HCT116 (cell line): ENCODE results near the gene ACD. TPM values are rescaled to one million over a fixed set of nuclear protein-coding genes. Genes with fewer than 3 reads are reported as not detected.

Experiments used
- ATAC-seq: fragments of 200-7000 bp; cut with Tn5 transposase; 2 replicates; pipeline ENCODE4 v1.9.1; 2020; ENCODE audit warnings: mild to moderate bottlenecking, moderate library complexity
- BruUV-seq: library from RNA; stranded (reverse); fragments of 400-500 nt; replicated peaks from 2 replicates; lab custom pipeline; 2021; lab: Mats Ljungman, UMichigan
- CTCF ChIA-PET: fragments of 300-600 bp; sonication (Branson Sonifier 250); formaldehyde crosslinking; loops from one replicate; lab custom pipeline; 2021; ENCODE audit warnings: antibody characterized with exemption; lab: Charles Lee
- POLR2A ChIA-PET: fragments of 300-600, 350-600 bp; sonication (Branson Sonifier 250); formaldehyde crosslinking; loops from one replicate; lab custom pipeline; 2021; ENCODE audit warnings: antibody characterized with exemption; lab: Charles Lee
- RAD21 ChIA-PET, 2 experiments: fragments of 300-600 bp; sonication (Branson Sonifier 250); formaldehyde crosslinking; loops; one replicate each; lab custom pipeline; 2023; ENCODE audit warnings: low total read pairs in 2 of 2; ENCODE audit not compliant: uncharacterized antibody in 2 of 2, unreplicated experiment in 2 of 2, low non-redundant PET in 1 of 2; lab: Charles Lee
- DNase-seq: peaks from one replicate; pipeline ENCODE4 v3.0.0-alpha.2; 2010; ENCODE audit warnings: low read depth, low spot score
- H2AFZ ChIP-seq: fragments of 200-600 bp; shearing (Covaris generic), sonication (generic); 2 replicates; pipeline ENCODE4 v1.6.1; 2017; ENCODE audit warnings: low read depth, mixed run types, mixed read lengths, antibody characterized with exemption, low read length; ENCODE audit not compliant: poor library complexity, severe bottlenecking
- H3K27ac ChIP-seq: 2 replicates; pipeline ENCODE4 v1.5.1; 2012; ENCODE audit warnings: low read depth, low read length
- H3K27me3 ChIP-seq: fragments of 200-600 bp; sonication (generic); 2 replicates; pipeline ENCODE4 v1.6.1; 2016; ENCODE audit warnings: mixed run types, low read length, mixed read lengths; ENCODE audit not compliant: insufficient read depth
- H3K36me3 ChIP-seq, 2 experiments: fragments of 200-500 bp in 1 of 2; fragments of 200-600 bp in 1 of 2; sonication (Bioruptor generic) in 1 of 2; sonication (generic) in 1 of 2; 2 replicates each; pipeline versions ENCODE4 v1.5.1 to v1.6.1; 2014 to 2016; ENCODE audit warnings: low read length in 2 of 2, inconsistent platforms in 1 of 2, mixed read lengths in 1 of 2, mixed run types in 1 of 2; ENCODE audit not compliant: insufficient read depth in 2 of 2, control insufficient read depth in 1 of 2
- H3K4me1 ChIP-seq, 2 experiments: fragments of 200-600 bp in 1 of 2; sonication (generic) in 1 of 2; 2 replicates each; pipeline versions ENCODE4 v1.5.1 to v1.6.1; 2012 to 2017; ENCODE audit warnings: low read length in 2 of 2, inconsistent platforms in 1 of 2, mild to moderate bottlenecking in 1 of 2, mixed read lengths in 1 of 2, mixed run types in 1 of 2, moderate library complexity in 1 of 2; ENCODE audit not compliant: insufficient read depth in 2 of 2, control insufficient read depth in 1 of 2
- H3K4me2 ChIP-seq: fragments of 200-600 bp; sonication (generic); 2 replicates; pipeline ENCODE4 v1.6.1; 2017; ENCODE audit warnings: mixed run types, low read length, mixed read lengths
- H3K4me3 ChIP-seq, 2 experiments: fragments of 200-600 bp in 1 of 2; sonication (generic) in 1 of 2; replicated peaks in 1 of 2; 2 replicates each; pipeline ENCODE4 v1.5.1; 2011 to 2016; ENCODE audit warnings: low read length in 2 of 2, control low read depth in 1 of 2, low read depth in 1 of 2, mild to moderate bottlenecking in 1 of 2, mixed read lengths in 1 of 2, mixed run types in 1 of 2
- H3K79me2 ChIP-seq: fragments of 200-600 bp; sonication (generic); 2 replicates; pipeline ENCODE4 v1.6.1; 2017; ENCODE audit warnings: mild to moderate bottlenecking, mixed run types, low read length, moderate library complexity, mixed read lengths; ENCODE audit not compliant: insufficient read depth
- H3K9ac ChIP-seq: fragments of 200-600 bp; sonication (generic); 2 replicates; pipeline ENCODE4 v1.6.1; 2016; ENCODE audit warnings: low read length, mixed read lengths
- H3K9me2 ChIP-seq: fragments of 200-600 bp; sonication (generic), shearing (Covaris generic); 2 replicates; pipeline ENCODE4 v1.6.1; 2017; ENCODE audit warnings: mixed run types, mild to moderate bottlenecking, moderate library complexity; ENCODE audit not compliant: insufficient read depth
- H3K9me3 ChIP-seq, 2 experiments: fragments of 200-500 bp in 1 of 2; fragments of 200-600 bp in 1 of 2; sonication (Bioruptor generic) in 1 of 2; sonication (generic) in 1 of 2; 2 replicates each; pipeline ENCODE4 v1.6.1; 2014 to 2017; ENCODE audit warnings: low read length in 2 of 2, mixed read lengths in 2 of 2, inconsistent platforms in 1 of 2, low read depth in 1 of 2, mild to moderate bottlenecking in 1 of 2, mixed run types in 1 of 2, moderate library complexity in 1 of 2; ENCODE audit not compliant: control insufficient read depth in 1 of 2, insufficient read depth in 1 of 2
- H4K20me1 ChIP-seq: fragments of 200-600 bp; sonication (generic), shearing (Covaris generic); 2 replicates; pipeline ENCODE4 v1.6.1; 2017; ENCODE audit warnings: mixed run types, mild to moderate bottlenecking, moderate library complexity; ENCODE audit not compliant: insufficient read depth
- CEBPB ChIP-seq: IDR thresholded peaks from 2 replicates; pipeline ENCODE4 v1.6.1; 2012; ENCODE audit warnings: low read depth
- EGR1 ChIP-seq: IDR thresholded peaks from 2 replicates; pipeline ENCODE4 v1.6.1; 2012; ENCODE audit warnings: low read depth
- ELF1 ChIP-seq: IDR thresholded peaks from 2 replicates; pipeline ENCODE4 v1.6.1; 2012; ENCODE audit warnings: low read depth, borderline replicate concordance
- EZH2 ChIP-seq: fragments of 200-600 bp; sonication (generic); IDR thresholded peaks from 2 replicates; pipeline ENCODE4 v1.6.1; 2017; ENCODE audit warnings: antibody characterized with exemption, mixed run types
- EZH2phosphoT487 ChIP-seq: fragments of 200-600 bp; IDR thresholded peaks from 2 replicates; pipeline ENCODE4 v1.6.1; 2018; ENCODE audit warnings: antibody characterized with exemption, borderline replicate concordance
- FOSL1 ChIP-seq: IDR thresholded peaks from 2 replicates; pipeline ENCODE4 v1.6.1; 2012; ENCODE audit warnings: low read depth
- JUND ChIP-seq: IDR thresholded peaks from 2 replicates; pipeline ENCODE4 v1.6.1; 2012
- POLR2AphosphoS5 ChIP-seq: IDR thresholded peaks from 2 replicates; pipeline ENCODE4 v1.6.1; 2011; ENCODE audit warnings: mild to moderate bottlenecking, low read depth, low read length, moderate library complexity
- RAD21 ChIP-seq: IDR thresholded peaks from 2 replicates; pipeline ENCODE4 v1.6.1; 2012; ENCODE audit warnings: low read depth, mild to moderate bottlenecking
- SIN3A ChIP-seq: IDR thresholded peaks from 2 replicates; pipeline ENCODE4 v1.6.1; 2012; ENCODE audit warnings: low read depth
- SP1 ChIP-seq: IDR thresholded peaks from 2 replicates; pipeline ENCODE4 v1.6.1; 2012; ENCODE audit warnings: low read depth
- SRF ChIP-seq: IDR thresholded peaks from 2 replicates; pipeline ENCODE4 v1.6.1; 2012; ENCODE audit warnings: low read depth
- TCF7L2 ChIP-seq: IDR thresholded peaks from 2 replicates; pipeline ENCODE4 v1.7.0; 2011; ENCODE audit warnings: borderline replicate concordance, inconsistent platforms; ENCODE audit not compliant: insufficient read depth, insufficient read length; ENCODE audit errors: extremely low read depth
- YY1 ChIP-seq: IDR thresholded peaks from 2 replicates; pipeline ENCODE4 v1.6.1; 2011; ENCODE audit warnings: low read length, low read depth, moderate library complexity, mild to moderate bottlenecking; ENCODE audit not compliant: insufficient replicate concordance; ENCODE audit errors: extremely low read depth
- ZNF274 ChIP-seq: fragments of 200-500 bp; sonication (Bioruptor generic); IDR thresholded peaks from 2 replicates; pipeline ENCODE4 v1.6.1; 2014; ENCODE audit warnings: mild to moderate bottlenecking, low read depth, low read length, inconsistent platforms
- intact Hi-C: fragments of 100-400 bp; cut with micrococcal nuclease; formaldehyde crosslinking; loops from 2 replicates; pipeline ENCODE4 v1.10.0; 2022
- total RNA-seq: library from RNA; stranded (reverse); gene quantifications from one replicate; pipeline ENCODE4 v1.2.1, GENCODE V29; 2021; ENCODE audit not compliant: unreplicated experiment
- TF ChIP-seq, protein P1 (sequence below): IDR thresholded peaks from 2 replicates; pipeline ENCODE4 v1.6.1; 2011; ENCODE audit warnings: mild to moderate bottlenecking, low read length, moderate library complexity; ENCODE audit not compliant: insufficient replicate concordance; ENCODE audit errors: extremely low read depth
- TF ChIP-seq, protein P2 (sequence below): IDR thresholded peaks from 2 replicates; pipeline ENCODE4 v1.6.1; 2012
- TF ChIP-seq, protein P3 (sequence below): IDR thresholded peaks from 2 replicates; pipeline ENCODE4 v1.6.1; 2012; ENCODE audit warnings: low read depth
- TF ChIP-seq, protein P4 (sequence below), 3 experiments: fragments of 200-600 bp in 1 of 3; sonication (generic) in 1 of 3; IDR thresholded peaks in 2 of 3; conservative IDR thresholded peaks in 1 of 3; 2 replicates each; pipeline ENCODE4 v1.5.1; 2012 to 2017; ENCODE audit warnings: low read depth in 2 of 3, low read length in 2 of 3, antibody characterized with exemption in 1 of 3, borderline replicate concordance in 1 of 3, control low read depth in 1 of 3, mild to moderate bottlenecking in 1 of 3, mixed read lengths in 1 of 3, mixed run types in 1 of 3, moderate library complexity in 1 of 3; ENCODE audit not compliant: insufficient read depth in 1 of 3
- TF ChIP-seq, protein P5 (sequence below): IDR thresholded peaks from 2 replicates; pipeline ENCODE4 v1.6.1; 2012

The ACD gene
- total RNA-seq, 1 experiment from 2014 or later = 53.8 TPM

DNA sequence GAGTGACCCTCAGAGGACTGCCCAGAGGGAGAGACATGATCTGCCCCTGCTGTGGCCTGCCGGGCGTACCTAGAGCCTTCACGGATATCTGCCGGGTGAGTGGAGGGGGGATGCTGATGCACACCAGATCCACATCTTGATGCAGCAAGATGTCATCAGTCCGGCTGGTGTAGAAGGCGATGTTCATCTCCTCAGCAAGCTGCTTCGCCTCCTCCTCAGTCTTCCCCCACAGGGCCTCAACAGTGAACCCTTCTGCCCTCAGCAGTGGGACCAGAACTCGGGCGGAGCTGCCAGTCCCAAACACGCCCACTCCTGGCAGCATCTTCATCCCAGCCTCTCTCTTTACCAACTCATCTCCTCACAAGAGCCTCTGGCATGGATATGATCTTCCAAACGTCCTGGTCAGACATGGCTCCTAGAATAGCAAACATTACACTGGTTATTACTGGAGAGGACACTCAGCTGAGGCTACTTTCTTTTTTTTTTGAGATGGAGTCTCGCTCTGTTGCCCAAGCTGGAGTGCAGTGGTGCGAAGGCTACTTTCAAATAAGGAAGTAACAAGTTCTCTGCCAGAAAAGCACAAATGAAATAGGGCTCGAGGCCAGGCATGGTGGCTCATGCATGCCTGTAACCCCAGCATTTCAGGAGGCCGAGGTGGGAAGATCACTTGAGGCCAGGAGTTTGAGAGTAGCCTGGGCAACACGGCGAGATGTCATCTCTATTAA lies 25.5 kb upstream of the ACD start:
- Histone ChIP-seq H3K9ac (no peak overlapping the region), H3K9me3 (no peaks in the 10 kb centered on the region), H3K4me1 (no peaks in the 10 kb centered on the region), H3K79me2 (no peaks in the 10 kb centered on the region), H3K27me3 (no peaks in the 10 kb centered on the region), H3K9me2 (no peaks in the 10 kb centered on the region), H3K27ac (no peak overlapping the region), H2AFZ (no peak overlapping the region), H3K4me3 (no peak overlapping the region), H3K36me3 (peaks cover 4 to 11% of the 10 kb centered on the region in 2 experiments; a peak in 2 of 4 replicates), H3K4me2 (no peak overlapping the region), H4K20me1 (no peaks in the 10 kb centered on the region)
- DNase-seq = no peak
- no peak for ATAC-seq
- RAD21 ChIA-PET = no interaction called here
- CTCF ChIA-PET = no interaction called here
- intact Hi-C loops = no loop called here
- POLR2A ChIA-PET = no interaction called here
- no TSS peak for BruUV-seq
- TF ChIP-seq EZH2phosphoT487 = no peak
- no peak for TF ChIP-seq EZH2
- TF ChIP-seq SP1 = no peak
- no peak for TF ChIP-seq ZNF274
- no peak for TF ChIP-seq YY1
- TF ChIP-seq, protein P1, sequence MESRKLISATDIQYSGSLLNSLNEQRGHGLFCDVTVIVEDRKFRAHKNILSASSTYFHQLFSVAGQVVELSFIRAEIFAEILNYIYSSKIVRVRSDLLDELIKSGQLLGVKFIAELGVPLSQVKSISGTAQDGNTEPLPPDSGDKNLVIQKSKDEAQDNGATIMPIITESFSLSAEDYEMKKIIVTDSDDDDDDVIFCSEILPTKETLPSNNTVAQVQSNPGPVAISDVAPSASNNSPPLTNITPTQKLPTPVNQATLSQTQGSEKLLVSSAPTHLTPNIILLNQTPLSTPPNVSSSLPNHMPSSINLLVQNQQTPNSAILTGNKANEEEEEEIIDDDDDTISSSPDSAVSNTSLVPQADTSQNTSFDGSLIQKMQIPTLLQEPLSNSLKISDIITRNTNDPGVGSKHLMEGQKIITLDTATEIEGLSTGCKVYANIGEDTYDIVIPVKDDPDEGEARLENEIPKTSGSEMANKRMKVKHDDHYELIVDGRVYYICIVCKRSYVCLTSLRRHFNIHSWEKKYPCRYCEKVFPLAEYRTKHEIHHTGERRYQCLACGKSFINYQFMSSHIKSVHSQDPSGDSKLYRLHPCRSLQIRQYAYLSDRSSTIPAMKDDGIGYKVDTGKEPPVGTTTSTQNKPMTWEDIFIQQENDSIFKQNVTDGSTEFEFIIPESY = no peak
- no peak for TF ChIP-seq ELF1
- TF ChIP-seq, protein P2, sequence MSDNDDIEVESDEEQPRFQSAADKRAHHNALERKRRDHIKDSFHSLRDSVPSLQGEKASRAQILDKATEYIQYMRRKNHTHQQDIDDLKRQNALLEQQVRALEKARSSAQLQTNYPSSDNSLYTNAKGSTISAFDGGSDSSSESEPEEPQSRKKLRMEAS = no peak
- TF ChIP-seq SIN3A = no peak
- no peak for TF ChIP-seq FOSL1
- TF ChIP-seq, protein P3, sequence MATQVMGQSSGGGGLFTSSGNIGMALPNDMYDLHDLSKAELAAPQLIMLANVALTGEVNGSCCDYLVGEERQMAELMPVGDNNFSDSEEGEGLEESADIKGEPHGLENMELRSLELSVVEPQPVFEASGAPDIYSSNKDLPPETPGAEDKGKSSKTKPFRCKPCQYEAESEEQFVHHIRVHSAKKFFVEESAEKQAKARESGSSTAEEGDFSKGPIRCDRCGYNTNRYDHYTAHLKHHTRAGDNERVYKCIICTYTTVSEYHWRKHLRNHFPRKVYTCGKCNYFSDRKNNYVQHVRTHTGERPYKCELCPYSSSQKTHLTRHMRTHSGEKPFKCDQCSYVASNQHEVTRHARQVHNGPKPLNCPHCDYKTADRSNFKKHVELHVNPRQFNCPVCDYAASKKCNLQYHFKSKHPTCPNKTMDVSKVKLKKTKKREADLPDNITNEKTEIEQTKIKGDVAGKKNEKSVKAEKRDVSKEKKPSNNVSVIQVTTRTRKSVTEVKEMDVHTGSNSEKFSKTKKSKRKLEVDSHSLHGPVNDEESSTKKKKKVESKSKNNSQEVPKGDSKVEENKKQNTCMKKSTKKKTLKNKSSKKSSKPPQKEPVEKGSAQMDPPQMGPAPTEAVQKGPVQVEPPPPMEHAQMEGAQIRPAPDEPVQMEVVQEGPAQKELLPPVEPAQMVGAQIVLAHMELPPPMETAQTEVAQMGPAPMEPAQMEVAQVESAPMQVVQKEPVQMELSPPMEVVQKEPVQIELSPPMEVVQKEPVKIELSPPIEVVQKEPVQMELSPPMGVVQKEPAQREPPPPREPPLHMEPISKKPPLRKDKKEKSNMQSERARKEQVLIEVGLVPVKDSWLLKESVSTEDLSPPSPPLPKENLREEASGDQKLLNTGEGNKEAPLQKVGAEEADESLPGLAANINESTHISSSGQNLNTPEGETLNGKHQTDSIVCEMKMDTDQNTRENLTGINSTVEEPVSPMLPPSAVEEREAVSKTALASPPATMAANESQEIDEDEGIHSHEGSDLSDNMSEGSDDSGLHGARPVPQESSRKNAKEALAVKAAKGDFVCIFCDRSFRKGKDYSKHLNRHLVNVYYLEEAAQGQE = no peak
- no peak for TF ChIP-seq POLR2AphosphoS5
- TF ChIP-seq, protein P4, sequence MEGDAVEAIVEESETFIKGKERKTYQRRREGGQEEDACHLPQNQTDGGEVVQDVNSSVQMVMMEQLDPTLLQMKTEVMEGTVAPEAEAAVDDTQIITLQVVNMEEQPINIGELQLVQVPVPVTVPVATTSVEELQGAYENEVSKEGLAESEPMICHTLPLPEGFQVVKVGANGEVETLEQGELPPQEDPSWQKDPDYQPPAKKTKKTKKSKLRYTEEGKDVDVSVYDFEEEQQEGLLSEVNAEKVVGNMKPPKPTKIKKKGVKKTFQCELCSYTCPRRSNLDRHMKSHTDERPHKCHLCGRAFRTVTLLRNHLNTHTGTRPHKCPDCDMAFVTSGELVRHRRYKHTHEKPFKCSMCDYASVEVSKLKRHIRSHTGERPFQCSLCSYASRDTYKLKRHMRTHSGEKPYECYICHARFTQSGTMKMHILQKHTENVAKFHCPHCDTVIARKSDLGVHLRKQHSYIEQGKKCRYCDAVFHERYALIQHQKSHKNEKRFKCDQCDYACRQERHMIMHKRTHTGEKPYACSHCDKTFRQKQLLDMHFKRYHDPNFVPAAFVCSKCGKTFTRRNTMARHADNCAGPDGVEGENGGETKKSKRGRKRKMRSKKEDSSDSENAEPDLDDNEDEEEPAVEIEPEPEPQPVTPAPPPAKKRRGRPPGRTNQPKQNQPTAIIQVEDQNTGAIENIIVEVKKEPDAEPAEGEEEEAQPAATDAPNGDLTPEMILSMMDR (IDR thresholded peaks at IDR 0.05 in 2 of 3, conservative IDR thresholded peaks at IDR 0.05 in 1 of 3; ENCODE audit: borderline replicate concordance in 1 of 3, insufficient read depth in 1 of 3, low read depth in 2 of 3, low read length in 2 of 3) = no peak
- no peak for TF ChIP-seq EGR1
- no peak for TF ChIP-seq SRF
- no peak for TF ChIP-seq CEBPB
- no peak for TF ChIP-seq JUND
- TF ChIP-seq RAD21 = no peak
- TF ChIP-seq TCF7L2 = no peak
- TF ChIP-seq, protein P5, sequence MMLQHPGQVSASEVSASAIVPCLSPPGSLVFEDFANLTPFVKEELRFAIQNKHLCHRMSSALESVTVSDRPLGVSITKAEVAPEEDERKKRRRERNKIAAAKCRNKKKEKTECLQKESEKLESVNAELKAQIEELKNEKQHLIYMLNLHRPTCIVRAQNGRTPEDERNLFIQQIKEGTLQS = no peak
